NCI-H748 (cell line): ENCODE measurements around the gene CCNJL.

Source experiments
- DNase-seq: peaks from one replicate; lab custom pipeline; 2025; ENCODE audit not compliant: unreplicated experiment; lab: John Stamatoyannopoulos, UW

CCNJL gene

DNA sequence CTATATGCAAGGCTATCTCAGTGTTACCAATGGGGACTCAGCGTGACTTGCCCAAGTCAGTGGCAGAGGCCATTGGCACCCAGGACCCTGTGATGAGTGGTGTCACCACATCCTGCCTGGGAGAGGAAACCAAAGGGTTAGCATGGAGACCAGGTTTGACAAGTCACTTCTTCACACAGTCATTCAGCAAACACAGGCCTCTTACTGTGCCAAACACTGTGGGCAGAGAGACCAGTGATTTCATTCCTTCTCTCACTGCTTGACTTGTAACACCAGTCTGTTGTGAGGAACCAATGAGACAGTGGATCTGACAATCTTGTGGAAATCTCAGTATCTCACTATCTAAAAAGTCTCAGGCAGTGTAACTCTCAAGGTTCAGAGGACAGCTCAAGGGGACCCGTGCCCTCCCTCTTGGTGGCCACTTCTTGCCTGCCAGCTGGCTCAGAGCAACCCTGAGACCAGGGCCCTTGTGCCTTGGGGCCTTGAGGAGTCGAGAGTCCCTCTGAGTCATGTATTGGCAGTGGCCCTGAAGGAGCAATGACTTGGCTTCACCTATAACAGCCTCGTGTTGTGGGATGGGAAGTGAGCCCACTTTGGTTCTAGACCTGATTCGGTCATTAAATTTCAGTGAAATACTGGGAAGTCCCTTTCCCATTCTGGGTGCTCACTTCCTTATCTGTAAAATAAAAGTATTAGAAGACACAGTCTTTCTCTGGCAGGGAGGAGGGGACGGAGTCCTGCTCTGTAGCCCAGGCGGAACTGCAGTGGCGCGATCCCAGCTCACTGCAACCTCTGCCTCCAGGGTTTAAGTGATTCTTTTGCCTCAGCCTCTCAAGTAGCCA lies 81.5 kb downstream of the CCNJL start:
- no peak for DNase-seq

DNA sequence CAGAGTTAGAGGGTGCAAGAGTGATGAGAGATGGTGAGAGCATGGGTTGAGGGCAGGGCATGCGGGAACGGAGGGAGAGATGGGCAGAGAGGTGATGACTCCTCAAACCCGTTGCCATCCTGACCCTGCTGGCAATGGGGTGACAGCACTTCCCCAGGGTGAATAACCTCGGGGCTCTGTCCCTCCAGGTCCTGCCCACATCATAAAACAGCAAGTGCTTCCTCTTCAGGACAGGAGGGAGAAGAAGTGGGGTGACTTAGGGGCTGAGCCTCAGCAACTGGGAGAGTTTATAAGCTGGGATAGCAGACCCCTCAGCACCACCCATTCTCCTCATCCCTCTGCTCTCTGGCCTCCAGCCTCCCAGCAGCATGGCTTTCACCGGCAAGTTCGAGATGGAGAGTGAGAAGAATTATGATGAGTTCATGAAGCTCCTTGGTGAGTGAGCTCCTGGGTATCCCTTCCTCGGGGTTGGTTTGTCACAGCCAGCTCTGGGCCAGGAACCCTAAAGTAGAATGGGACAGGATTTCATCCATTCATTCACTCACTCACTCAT lies 83.1 kb downstream of the CCNJL start, which contains the start of gene FABP6:
TSS of gene FABP6 (plus strand) at position 317 of the 553 bp plus-strand sequence. CDS start at position 369, 52 bp downstream.
- DNase-seq: no peak

DNA sequence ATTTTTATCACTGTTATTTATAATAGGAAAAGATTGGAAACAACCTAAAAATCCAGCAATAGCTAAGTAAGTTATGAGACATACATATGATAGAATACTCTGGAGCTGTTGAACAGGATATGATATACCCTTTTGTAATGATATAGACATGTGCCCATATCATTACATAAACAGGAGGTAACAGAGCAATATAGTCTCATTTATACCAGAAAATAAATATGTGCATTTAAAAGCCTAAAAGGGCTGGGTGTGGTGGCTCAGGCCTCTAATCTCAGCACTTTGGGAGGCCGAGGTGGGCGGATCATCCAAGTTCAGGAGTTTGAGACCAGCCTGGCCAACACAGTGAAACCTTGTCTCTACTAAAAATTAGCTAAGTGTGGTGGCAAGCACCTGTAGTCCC lies 85.4 kb downstream of the CCNJL start:
- DNase-seq: no peak

DNA sequence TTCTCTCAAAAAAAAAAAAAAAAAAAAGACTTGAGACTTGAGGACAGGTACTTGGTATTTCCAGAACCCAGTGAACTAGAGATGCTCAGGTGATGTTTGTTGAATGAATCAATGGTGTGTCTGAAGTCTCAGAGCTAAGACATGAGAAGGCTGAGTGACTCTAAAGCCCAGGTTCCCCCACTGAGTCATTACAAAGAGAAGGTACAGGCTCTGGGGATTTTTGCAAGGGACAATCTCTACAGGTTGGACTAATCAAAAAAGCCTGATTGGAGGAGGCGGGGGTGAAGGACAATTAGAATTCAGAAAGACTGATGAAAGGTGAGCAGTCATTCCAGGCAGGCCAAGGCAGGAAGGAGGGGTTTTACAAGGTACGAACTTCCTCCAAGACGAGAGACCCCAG lies 91.3 kb downstream of the CCNJL start:
- no peak for DNase-seq

DNA sequence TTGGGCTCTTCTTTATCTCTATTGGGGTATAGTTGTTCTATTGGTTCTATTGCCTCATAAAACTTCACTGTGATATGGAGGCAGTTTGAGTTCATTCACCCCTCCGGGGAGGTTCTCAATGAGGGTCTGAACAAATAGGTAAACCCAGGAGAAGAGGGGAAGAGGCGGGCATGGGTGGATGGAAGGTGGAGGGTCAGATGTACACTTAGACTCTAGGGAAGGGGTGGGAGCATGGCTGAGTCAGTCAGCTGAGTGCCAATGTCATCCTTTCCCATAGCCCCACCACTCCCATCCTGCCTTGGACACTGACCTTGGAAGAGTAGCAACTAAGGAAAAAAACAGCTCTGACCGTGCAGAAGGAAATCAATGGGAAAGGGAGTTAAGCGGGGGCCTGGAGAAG lies 93.0 kb downstream of the CCNJL start:
- DNase-seq: no peak

DNA sequence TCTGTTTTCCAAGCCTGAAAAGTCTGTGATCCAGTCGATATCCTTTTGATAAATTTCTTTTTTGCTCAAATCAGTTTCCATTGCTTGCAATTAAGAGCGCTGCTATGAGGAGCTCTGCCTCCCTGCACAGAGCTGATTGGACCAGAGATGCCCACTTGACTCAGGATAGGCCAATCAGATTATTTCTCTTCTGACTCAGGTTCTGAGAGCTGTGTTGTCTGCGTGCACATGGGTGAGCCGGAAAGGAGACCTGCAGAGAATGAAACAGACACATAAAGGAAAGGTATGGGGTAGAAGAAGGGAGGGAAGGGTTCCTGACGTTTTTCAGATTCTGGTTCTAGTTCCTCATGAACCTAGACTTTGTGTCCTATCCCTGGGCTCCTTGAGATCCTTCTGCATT lies 98.8 kb downstream of the CCNJL start:
- DNase-seq: peak; percentile 66

DNA sequence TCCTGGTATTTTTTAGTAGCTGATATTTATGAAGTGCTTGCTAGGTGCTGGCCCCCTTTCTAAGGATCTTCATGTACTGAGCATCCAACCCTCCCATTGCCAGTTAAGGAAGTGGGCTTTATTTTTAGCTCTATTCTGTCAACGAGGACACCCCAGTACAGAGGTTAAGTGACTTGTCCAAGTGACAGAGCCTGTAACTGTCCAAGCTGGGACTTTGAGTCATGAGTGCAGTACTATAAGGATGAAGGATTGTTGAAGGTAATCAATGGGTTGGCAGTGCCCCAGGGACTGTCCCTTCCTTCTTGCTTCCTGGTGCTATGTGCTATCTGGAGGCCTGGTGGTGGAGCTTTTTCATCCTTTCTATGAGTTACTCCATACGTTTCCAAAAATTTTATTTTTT lies 101.0 kb downstream of the CCNJL start:
- no peak for DNase-seq

DNA sequence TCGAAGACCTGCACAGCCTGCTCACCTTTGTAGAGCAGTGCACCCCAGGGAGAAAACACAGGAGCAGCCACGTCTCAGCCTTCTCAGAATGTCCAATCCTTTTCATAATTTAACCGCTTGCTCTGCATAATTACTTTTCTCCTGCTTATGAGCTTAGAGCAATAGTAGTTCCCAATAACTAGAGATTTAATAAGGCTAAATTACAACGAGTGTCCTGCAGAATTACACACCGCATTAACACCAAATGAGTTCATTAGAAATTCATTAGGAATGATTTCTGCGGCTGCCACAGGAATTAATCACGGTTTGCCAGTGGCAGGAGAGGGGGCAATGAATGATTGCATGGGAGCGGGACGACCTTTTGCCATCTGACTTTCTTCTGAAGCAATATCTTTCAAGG lies 101.8 kb downstream of the CCNJL start:
- no peak for DNase-seq

DNA sequence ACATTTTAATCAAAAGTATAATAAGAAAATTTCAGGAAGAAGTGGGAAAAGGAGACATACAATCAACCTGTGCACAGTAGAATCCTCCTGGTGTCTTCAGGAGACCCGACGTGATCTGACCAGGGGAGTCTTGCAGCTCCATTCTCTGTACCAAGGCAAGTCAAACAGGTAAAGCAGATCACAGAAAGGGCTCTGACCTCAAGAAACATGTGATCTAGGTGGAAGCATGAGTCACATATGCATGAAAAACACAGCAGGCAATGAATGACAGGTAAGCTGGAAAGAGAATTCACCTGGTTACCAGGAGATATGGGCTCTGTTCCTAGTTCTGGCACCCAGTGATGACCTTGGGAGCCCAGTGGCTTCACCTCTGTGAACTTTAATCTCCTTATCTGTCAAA lies 102.4 kb downstream of the CCNJL start:
- no peak for DNase-seq

DNA sequence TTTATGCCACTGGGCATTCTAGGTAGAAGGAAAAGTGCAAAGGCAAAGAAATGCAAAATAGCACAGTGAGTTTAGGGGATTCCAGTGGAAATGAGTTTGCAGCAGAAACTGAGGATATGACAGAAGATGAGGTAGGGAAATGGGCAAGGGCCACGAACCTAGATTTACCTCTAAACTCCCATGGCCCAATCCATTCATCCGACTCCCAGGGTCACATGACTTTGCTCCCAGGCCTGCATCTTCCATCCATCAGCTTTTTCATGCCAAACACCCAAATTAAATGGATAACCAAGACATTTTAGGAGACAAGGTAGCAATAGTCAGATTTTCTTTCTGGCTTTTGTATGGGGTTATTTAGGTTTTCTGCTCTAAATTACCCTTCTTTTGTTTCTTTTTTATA lies 105.3 kb downstream of the CCNJL start:
- no peak for DNase-seq
